Vagina (tissue), 2 donors: ENCODE results near the gene SUSD1. TPM values are rescaled to one million over a fixed set of nuclear protein-coding genes. Genes with fewer than 3 reads are reported as not detected.

Experiments
- DNase-seq, 2 donors: peaks; one replicate each; pipeline ENCODE4 v3.0.0-alpha.2; 2017; ENCODE audit errors: extremely low spot score in 2 of 2
- H3K27ac ChIP-seq: fragments of 200-600 bp; sonication (generic); one replicate; pipeline ENCODE4 v1.5.1; 2019
- H3K27me3 ChIP-seq: fragments of 200-600 bp; sonication (generic); one replicate; pipeline ENCODE4 v1.5.1; 2019
- H3K36me3 ChIP-seq, 2 donors: fragments of 200-600 bp; sonication (generic); one replicate each; pipeline ENCODE4 v1.5.1; 2017 to 2019
- H3K4me1 ChIP-seq: fragments of 200-600 bp; sonication (generic); one replicate; pipeline ENCODE4 v1.5.1; 2019
- H3K4me3 ChIP-seq, 2 donors: fragments of 200-600 bp; sonication (generic); 1 replicate in 1 of 2; 2 replicates in 1 of 2; pipeline ENCODE4 v1.5.1; 2016 to 2019
- H3K9me3 ChIP-seq: fragments of 200-600 bp; sonication (generic); one replicate; pipeline ENCODE4 v1.5.1; 2019
- POLR2A ChIP-seq, 2 donors: fragments of 450-650 bp; IDR thresholded peaks; one replicate each; pipeline ENCODE4 v1.6.1; 2017; ENCODE audit warnings: antibody characterized with exemption in 2 of 2, mild to moderate bottlenecking in 2 of 2, moderate library complexity in 2 of 2
- POLR2AphosphoS5 ChIP-seq, 2 donors: sonication (generic); formaldehyde crosslinking; IDR thresholded peaks; one replicate each; pipeline ENCODE4 v1.9.0; 2017; ENCODE audit warnings: antibody characterized with exemption in 2 of 2, mild to moderate bottlenecking in 2 of 2, low read depth in 1 of 2; ENCODE audit not compliant: insufficient read depth in 1 of 2
- intact Hi-C: fragments of 100-400 bp; cut with DNase I; formaldehyde crosslinking; loops from one replicate; pipeline ENCODE4 v1.15.1; 2023
- total RNA-seq: library from RNA; depleted of rRNA; stranded (reverse); fragments of >200 nt; gene quantifications from one replicate; pipeline ENCODE4 v1.2.3, GENCODE V29; 2016
- TF ChIP-seq, protein P1 (sequence below), 3 experiments: fragments of 450-650 bp in 2 of 3; fragments of 200-600 bp in 1 of 3; sonication (generic) in 1 of 3; IDR thresholded peaks; one replicate each; pipeline ENCODE4 v1.5.1; 2017 to 2019; ENCODE audit warnings: antibody characterized with exemption in 3 of 3, mild to moderate bottlenecking in 2 of 3, moderate library complexity in 2 of 3

SUSD1 gene
- 10.8 TPM for total RNA-seq

GRCh38 chr9:112174965-112175795 lies at the start of gene SUSD1:
Gene SUSD1, minus strand, starts transcription at chr9:112175297. Its CDS starts 62 bp downstream, at chr9:112175235.
- no peaks in the 10 kb centered on the region for H3K36me3 ChIP-seq
- H3K9me3 ChIP-seq, result no peaks in the 10 kb centered on the region
- intact Hi-C loops, result loop anchor here (5.0 kb wide), 1 partner anchor 157 kb away; the partner anchor contains the start of gene PTBP3
- peaks cover 29% of the 10 kb centered on the region for H3K4me1 ChIP-seq
- peak within 1 kb of the TSS; percentile 61 to 86 for H3K4me3 ChIP-seq
- H3K27me3 ChIP-seq, result no peaks in the 10 kb centered on the region
- H3K27ac ChIP-seq, result peak within 1 kb of the TSS; percentile 61
- DNase-seq, result no peak
- no peak for TF ChIP-seq POLR2A (IDR thresholded peaks at IDR 0.05)
- TF ChIP-seq, protein P1, sequence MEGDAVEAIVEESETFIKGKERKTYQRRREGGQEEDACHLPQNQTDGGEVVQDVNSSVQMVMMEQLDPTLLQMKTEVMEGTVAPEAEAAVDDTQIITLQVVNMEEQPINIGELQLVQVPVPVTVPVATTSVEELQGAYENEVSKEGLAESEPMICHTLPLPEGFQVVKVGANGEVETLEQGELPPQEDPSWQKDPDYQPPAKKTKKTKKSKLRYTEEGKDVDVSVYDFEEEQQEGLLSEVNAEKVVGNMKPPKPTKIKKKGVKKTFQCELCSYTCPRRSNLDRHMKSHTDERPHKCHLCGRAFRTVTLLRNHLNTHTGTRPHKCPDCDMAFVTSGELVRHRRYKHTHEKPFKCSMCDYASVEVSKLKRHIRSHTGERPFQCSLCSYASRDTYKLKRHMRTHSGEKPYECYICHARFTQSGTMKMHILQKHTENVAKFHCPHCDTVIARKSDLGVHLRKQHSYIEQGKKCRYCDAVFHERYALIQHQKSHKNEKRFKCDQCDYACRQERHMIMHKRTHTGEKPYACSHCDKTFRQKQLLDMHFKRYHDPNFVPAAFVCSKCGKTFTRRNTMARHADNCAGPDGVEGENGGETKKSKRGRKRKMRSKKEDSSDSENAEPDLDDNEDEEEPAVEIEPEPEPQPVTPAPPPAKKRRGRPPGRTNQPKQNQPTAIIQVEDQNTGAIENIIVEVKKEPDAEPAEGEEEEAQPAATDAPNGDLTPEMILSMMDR (IDR thresholded peaks at IDR 0.05), result no peak
- TF ChIP-seq POLR2AphosphoS5 (IDR thresholded peaks at IDR 0.05; ENCODE audit: insufficient read depth in 1 of 2, low read depth in 1 of 2), result no peak

DNA sequence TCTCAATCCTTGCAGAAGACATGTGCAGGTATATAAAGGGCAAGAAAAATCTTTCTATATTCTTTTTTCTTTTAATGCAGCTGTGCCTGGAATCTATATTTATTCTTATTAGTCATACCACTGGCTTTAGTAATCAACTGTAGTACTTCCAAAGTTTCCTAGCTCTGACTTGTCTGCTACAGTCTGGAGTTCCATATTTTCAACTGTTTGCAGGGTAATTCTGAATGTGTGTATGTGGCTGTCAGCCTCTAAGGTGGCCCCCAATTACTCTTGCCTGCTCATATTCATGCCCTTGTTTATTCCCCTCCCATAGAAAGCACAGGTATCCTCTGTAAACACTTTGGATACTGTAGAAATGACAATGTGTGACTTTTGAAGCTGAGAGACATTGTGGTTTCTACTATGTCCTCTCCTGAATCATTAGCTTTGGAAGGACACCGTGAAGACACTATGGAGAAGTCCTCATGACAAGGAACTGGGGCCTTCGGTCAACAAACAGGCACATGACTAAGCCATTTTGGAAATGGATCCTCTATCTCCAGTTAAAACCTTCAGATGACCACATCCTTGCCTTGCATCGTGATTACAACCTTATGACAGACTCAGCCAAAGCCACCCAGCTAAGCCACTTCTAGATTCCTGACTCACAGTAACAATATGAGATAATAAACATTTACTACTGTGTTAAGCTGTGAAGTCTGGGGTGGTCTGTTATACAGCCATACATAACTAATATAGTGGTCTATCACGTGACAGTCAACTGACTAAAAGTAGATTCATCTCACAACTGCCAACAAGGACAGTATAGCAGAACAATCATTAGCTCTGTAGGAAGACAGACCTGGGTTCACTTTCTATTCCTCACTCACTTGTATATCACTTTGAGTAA lies 49.5 kb upstream of the SUSD1 start:
- peaks cover 0 to 35% of the 10 kb centered on the region in 2 donors for H3K36me3 ChIP-seq
- DNase-seq, result no peak
- no peak overlapping the region for H3K27ac ChIP-seq
- no peaks in the 10 kb centered on the region for H3K27me3 ChIP-seq
- H3K4me3 ChIP-seq, result no peak overlapping the region
- TF ChIP-seq, protein P1 (IDR thresholded peaks at IDR 0.05), result no peak
- TF ChIP-seq POLR2A (IDR thresholded peaks at IDR 0.05), result no peak
- TF ChIP-seq POLR2AphosphoS5 (IDR thresholded peaks at IDR 0.05; ENCODE audit: insufficient read depth in 1 of 2, low read depth in 1 of 2), result no peak
- no peaks in the 10 kb centered on the region for H3K4me1 ChIP-seq
- intact Hi-C loops, result no loop called here
- H3K9me3 ChIP-seq, result no peaks in the 10 kb centered on the region

GRCh38 chr9:112218908-112219307 lies 43.8 kb upstream of the SUSD1 start:
- H3K36me3 ChIP-seq, result peaks cover 0 to 19% of the 10 kb centered on the region in 2 donors
- intact Hi-C loops, result no loop called here
- no peaks in the 10 kb centered on the region for H3K27me3 ChIP-seq
- H3K4me3 ChIP-seq, result no peak overlapping the region
- no peak overlapping the region for H3K27ac ChIP-seq
- no peak for TF ChIP-seq POLR2AphosphoS5 (IDR thresholded peaks at IDR 0.05; ENCODE audit: insufficient read depth in 1 of 2, low read depth in 1 of 2)
- no peak for TF ChIP-seq POLR2A (IDR thresholded peaks at IDR 0.05)
- TF ChIP-seq, protein P1 (IDR thresholded peaks at IDR 0.05), result no peak
- H3K9me3 ChIP-seq, result no peaks in the 10 kb centered on the region
- H3K4me1 ChIP-seq, result no peaks in the 10 kb centered on the region
- no peak for DNase-seq

GRCh38 chr9:112212926-112213325 lies 37.8 kb upstream of the SUSD1 start:
- intact Hi-C loops, result no loop called here
- H3K4me1 ChIP-seq, result no peaks in the 10 kb centered on the region
- H3K27me3 ChIP-seq, result no peaks in the 10 kb centered on the region
- no peaks in the 10 kb centered on the region for H3K9me3 ChIP-seq
- no peak overlapping the region for H3K27ac ChIP-seq
- DNase-seq, result no peak
- peaks cover 0 to 27% of the 10 kb centered on the region in 2 donors for H3K36me3 ChIP-seq
- H3K4me3 ChIP-seq, result no peak overlapping the region
- TF ChIP-seq POLR2A (IDR thresholded peaks at IDR 0.05), result no peak
- no peak for TF ChIP-seq POLR2AphosphoS5 (IDR thresholded peaks at IDR 0.05; ENCODE audit: insufficient read depth in 1 of 2, low read depth in 1 of 2)
- TF ChIP-seq, protein P1 (IDR thresholded peaks at IDR 0.05), result no peak
